Stomach (tissue), 9 donors: ENCODE results near the gene TGM3. TPM values are rescaled to one million over a fixed set of nuclear protein-coding genes. Genes with fewer than 3 reads are reported as not detected.

Experiments
- DNase-seq, 2 donors: peaks; one replicate each; pipeline versions ENCODE4 v3.0.0 to v3.0.0-alpha.2; 2013 to 2019
- H3K27ac ChIP-seq, 5 donors: fragments of 200-600 bp in 4 of 5; sonication (generic) in 4 of 5; one replicate each; pipeline ENCODE4 v1.5.1; 2013 to 2019; ENCODE audit warnings: mild to moderate bottlenecking in 1 of 5, moderate library complexity in 1 of 5
- H3K27me3 ChIP-seq, 3 donors: fragments of 200-600 bp; sonication (generic); one replicate each; pipeline ENCODE4 v1.5.1; 2017 to 2019; ENCODE audit warnings: mixed run types in 1 of 3
- H3K36me3 ChIP-seq, 4 donors: fragments of 200-600 bp; sonication (generic); 1 replicate in 3 of 4; 2 replicates in 1 of 4; pipeline ENCODE4 v1.5.1; 2016 to 2019
- H3K4me1 ChIP-seq, 4 donors: fragments of 200-600 bp; sonication (generic); one replicate each; pipeline ENCODE4 v1.5.1; 2016 to 2019
- H3K4me3 ChIP-seq, 4 donors: fragments of 200-600 bp; sonication (generic) in 3 of 4; one replicate each; pipeline ENCODE4 v1.5.1; 2016 to 2019; ENCODE audit warnings: mild to moderate bottlenecking in 1 of 4
- H3K9me3 ChIP-seq, 4 donors: fragments of 200-600 bp; sonication (generic); one replicate each; pipeline ENCODE4 v1.5.1; 2016 to 2019
- CTCF ChIP-seq, 7 experiments: fragments of 450-650 bp in 4 of 7; fragments of 200-600 bp in 3 of 7; sonication (generic) in 3 of 7; IDR thresholded peaks; one replicate each; pipeline ENCODE4 v1.5.1; 2016 to 2019; ENCODE audit warnings: antibody characterized with exemption in 7 of 7, control low read depth in 2 of 7, mild to moderate bottlenecking in 1 of 7
- EP300 ChIP-seq: sonication (generic); formaldehyde crosslinking; IDR thresholded peaks from one replicate; pipeline ENCODE4 v1.6.1; 2017; ENCODE audit warnings: antibody characterized with exemption
- POLR2A ChIP-seq, 4 donors: fragments of 450-650 bp; IDR thresholded peaks; one replicate each; pipeline ENCODE4 v1.6.1; 2016; ENCODE audit warnings: antibody characterized with exemption in 4 of 4, control low read depth in 2 of 4, mild to moderate bottlenecking in 1 of 4, moderate library complexity in 1 of 4
- POLR2AphosphoS5 ChIP-seq, 3 donors: sonication (generic); formaldehyde crosslinking; IDR thresholded peaks; one replicate each; pipeline ENCODE4 v1.6.1; 2016; ENCODE audit warnings: antibody characterized with exemption in 3 of 3
- WGBS, 5 donors: extraction: QIAGEN DNeasy Blood & Tissue Kit in 3 of 5; methylation state at CpG; one replicate each; pipeline versions ENCODE4 v1.1.5 to v1.1.7; 2013 to 2018; 5-methylcytosine and 5-hydroxymethylcytosine counted together
- intact Hi-C: fragments of 100-400 bp; cut with DNase I; formaldehyde crosslinking; loops from one replicate; pipeline ENCODE4 v1.15.1; 2023; ENCODE audit warnings: low total_unique reads
- polyA plus RNA-seq, 3 donors: library from polyadenylated mRNA; stranded (reverse); fragments of 200-250 nt; gene quantifications; one replicate each; pipeline ENCODE4 v1.2.3, GENCODE V29; 2013
- total RNA-seq, 5 donors: library from RNA; depleted of rRNA; stranded (reverse); fragments of >200 nt; gene quantifications; one replicate each; pipeline versions ENCODE4 v1.1.0 to v1.2.3, GENCODE V29; 2014 to 2016
- donor health status: healthy with polysubstance abuse.
- donor health status: Bipolar disorder and iron deficiency.
- donor health status: healthy.

Gene TGM3
- total and polyA plus RNA-seq, 8 donors: 0.62 to 173 (median 3.4) TPM; not detected in 5

GRCh38 chr20:2316847-2317495, 21.2 kb downstream of the TGM3 start:
- 85 to 92% (median 87%) methylated on average over 13 to 14 of the region's 14 CpGs for WGBS, 5 donors
- TF ChIP-seq EP300 (no peak), CTCF (IDR thresholded peaks at IDR 0.05) (no peak), POLR2A (IDR thresholded peaks at IDR 0.05) (no peak), POLR2AphosphoS5 (IDR thresholded peaks at IDR 0.05) (no peak)
- H3K27me3 ChIP-seq: no peaks in the 10 kb centered on the region
- intact Hi-C loops: no loop called here
- no peaks in the 10 kb centered on the region for H3K9me3 ChIP-seq
- no peaks in the 10 kb centered on the region for H3K4me1 ChIP-seq
- no peak for DNase-seq
- H3K4me3 ChIP-seq: no peak overlapping the region
- no peaks in the 10 kb centered on the region for H3K36me3 ChIP-seq
- no peak overlapping the region for H3K27ac ChIP-seq

GRCh38 chr20:2320813-2321658, 25.2 kb downstream of the TGM3 start:
- Histone ChIP-seq H3K4me1 (no peaks in the 10 kb centered on the region), H3K36me3 (no peaks in the 10 kb centered on the region), H3K27ac (no peak overlapping the region), H3K9me3 (no peaks in the 10 kb centered on the region), H3K4me3 (no peak overlapping the region), H3K27me3 (no peaks in the 10 kb centered on the region)
- intact Hi-C loops: no loop called here
- no peak for DNase-seq
- no peak for TF ChIP-seq POLR2A (IDR thresholded peaks at IDR 0.05)
- no peak for TF ChIP-seq CTCF (IDR thresholded peaks at IDR 0.05)
- TF ChIP-seq EP300: no peak
- TF ChIP-seq POLR2AphosphoS5 (IDR thresholded peaks at IDR 0.05): no peak
- 44 to 56% (median 50%) methylated on average over 6 of the region's 6 CpGs for WGBS, 5 donors

GRCh38 chr20:2323051-2323450, 27.2 kb downstream of the TGM3 start:
- WGBS, 5 donors: 89 to 100% (median 92%) methylated on average over 2 of the region's 2 CpGs
- TF ChIP-seq POLR2A (IDR thresholded peaks at IDR 0.05) (no peak), POLR2AphosphoS5 (IDR thresholded peaks at IDR 0.05) (no peak), CTCF (IDR thresholded peaks at IDR 0.05) (no peak), EP300 (no peak)
- H3K27ac ChIP-seq: no peak overlapping the region
- DNase-seq: no peak
- no peaks in the 10 kb centered on the region for H3K4me1 ChIP-seq
- no peaks in the 10 kb centered on the region for H3K27me3 ChIP-seq
- H3K36me3 ChIP-seq: no peaks in the 10 kb centered on the region
- intact Hi-C loops: no loop called here
- no peaks in the 10 kb centered on the region for H3K9me3 ChIP-seq
- H3K4me3 ChIP-seq: no peak overlapping the region

- no peaks in the 10 kb centered on the region for H3K27me3 ChIP-seq
- H3K9me3 ChIP-seq: no peaks in the 10 kb centered on the region
- intact Hi-C loops: no loop called here
- H3K4me1 ChIP-seq: no peaks in the 10 kb centered on the region
- WGBS, 5 donors: 49 to 65% (median 56%) methylated on average over 2 of the region's 2 CpGs
- no peaks in the 10 kb centered on the region for H3K36me3 ChIP-seq
- no peak for DNase-seq
- TF ChIP-seq CTCF (IDR thresholded peaks at IDR 0.05) (no peak), POLR2AphosphoS5 (IDR thresholded peaks at IDR 0.05) (no peak), POLR2A (IDR thresholded peaks at IDR 0.05) (no peak), EP300 (no peak)
- H3K27ac ChIP-seq: no peak overlapping the region
- H3K4me3 ChIP-seq: no peak overlapping the region
Measured at GRCh38 chr20:2326046-2326445, 30.2 kb downstream of the TGM3 start.
